GM19372 (cell line): ENCODE results near the gene PTGES.

Source experiments
- ATAC-seq: cut with Tn5 transposase; IDR thresholded peaks from one replicate; pipeline ENCODE4 v1.9.1; 2021; ENCODE audit warnings: mild to moderate bottlenecking, low read depth, moderate library complexity; ENCODE audit not compliant: unreplicated experiment

PTGES gene

GRCh38 chr9:129720865-129721545, 31.8 kb downstream of the PTGES start:
- ATAC-seq = no peak

DNA sequence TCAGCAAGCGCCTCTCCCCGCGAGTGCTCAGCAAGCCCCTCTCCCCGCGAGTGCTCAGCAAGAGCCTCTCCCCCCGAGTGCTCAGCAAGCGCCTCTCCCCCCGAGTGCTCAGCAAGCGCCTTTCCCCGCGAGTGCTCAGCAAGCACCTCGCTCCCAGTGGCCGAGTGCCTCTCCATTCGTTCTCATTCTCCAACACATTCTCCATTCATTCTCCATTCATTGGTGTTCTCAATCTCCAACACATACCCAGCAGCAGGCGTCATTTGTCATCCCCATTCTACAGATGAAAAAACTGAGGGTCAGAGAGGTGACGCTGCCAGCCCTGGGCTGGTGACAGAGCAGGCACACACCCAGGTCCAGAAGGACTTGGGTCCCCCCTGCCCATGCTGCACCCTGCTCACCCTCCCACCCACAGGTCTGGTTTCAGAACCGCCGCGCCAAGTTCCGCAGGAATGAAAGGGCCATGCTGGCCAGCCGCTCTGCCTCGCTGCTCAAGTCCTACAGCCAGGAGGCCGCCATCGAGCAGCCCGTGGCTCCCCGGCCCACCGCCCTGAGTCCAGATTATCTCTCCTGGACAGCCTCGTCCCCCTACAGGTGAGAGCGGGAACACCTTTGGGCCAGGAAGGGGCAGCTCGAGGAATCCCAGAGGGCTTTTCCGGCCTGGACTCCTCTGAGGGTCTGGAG, 32.5 kb downstream of the PTGES start:
- no peak for ATAC-seq

GRCh38 chr9:129719135-129719534, 33.7 kb downstream of the PTGES start:
- ATAC-seq = no peak

- ATAC-seq = no peak
These were observed 34.2 kb downstream of the PTGES start for GRCh38 chr9:129718647-129719046.

DNA sequence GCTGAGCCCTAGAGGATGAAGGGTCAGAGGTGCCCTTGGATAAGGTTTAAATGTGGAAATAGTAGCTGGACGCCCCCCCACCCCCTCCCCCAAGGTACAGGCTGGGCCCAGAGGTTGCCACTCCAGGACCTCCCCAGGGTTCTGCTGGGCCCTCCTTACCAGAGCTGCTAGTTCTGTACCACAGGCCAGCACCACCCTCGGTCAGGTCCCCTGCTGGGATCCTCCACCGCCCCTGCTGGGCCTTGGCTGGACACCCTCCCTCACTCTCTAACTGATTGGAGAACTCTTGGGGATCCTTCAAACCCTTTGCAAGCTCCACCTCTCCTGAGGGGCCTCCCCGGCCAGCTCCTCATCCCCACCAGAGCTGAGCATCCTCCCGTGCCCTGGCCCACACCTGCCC, 34.9 kb downstream of the PTGES start:
- ATAC-seq = no peak

- ATAC-seq = no peak
These were observed 36.8 kb downstream of the PTGES start for GRCh38 chr9:129716091-129716490.

GRCh38 chr9:129714511-129715061, 38.3 kb downstream of the PTGES start:
- no peak for ATAC-seq

GRCh38 chr9:129713402-129713679, 39.5 kb downstream of the PTGES start:
- no peak for ATAC-seq

DNA sequence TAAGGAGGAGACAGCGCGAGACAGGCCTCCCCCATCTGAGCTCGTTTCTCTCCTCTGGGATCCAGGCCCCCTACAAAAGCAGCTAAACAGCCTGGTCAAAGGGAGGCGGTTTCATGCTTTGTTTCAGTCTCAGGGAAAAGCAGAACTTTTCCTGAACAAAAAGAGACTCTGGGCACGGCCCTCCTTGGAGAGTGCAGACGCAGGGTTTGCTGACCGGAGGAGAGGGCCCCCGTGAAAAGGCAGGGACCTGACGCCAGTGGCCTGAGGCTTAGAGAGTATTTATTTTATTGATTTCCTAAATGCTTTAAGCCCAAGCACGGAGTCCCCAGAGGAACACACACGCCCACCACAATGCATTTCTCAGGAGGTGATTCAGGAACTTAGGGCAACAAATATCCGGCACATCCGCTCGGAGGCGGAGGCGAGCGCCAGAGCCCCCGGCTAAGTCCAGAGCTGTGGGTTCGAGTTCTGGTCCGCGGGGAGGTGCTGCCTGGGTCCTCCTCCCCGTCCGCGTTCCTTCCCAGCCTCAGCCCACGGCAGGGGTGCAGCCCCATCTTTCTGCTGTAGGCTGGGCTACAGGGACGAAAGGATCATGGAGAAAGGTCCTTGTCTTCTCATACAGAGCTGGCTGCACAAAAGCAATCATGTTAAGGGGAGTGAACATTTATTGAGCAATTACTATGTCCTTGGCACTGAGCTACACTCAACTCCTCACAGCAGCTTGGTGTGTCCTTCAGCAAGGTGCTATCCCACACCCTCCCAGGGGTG, 40.0 kb downstream of the PTGES start:
- no peak for ATAC-seq

GRCh38 chr9:129710169-129710453, 42.7 kb downstream of the PTGES start:
- no peak for ATAC-seq

DNA sequence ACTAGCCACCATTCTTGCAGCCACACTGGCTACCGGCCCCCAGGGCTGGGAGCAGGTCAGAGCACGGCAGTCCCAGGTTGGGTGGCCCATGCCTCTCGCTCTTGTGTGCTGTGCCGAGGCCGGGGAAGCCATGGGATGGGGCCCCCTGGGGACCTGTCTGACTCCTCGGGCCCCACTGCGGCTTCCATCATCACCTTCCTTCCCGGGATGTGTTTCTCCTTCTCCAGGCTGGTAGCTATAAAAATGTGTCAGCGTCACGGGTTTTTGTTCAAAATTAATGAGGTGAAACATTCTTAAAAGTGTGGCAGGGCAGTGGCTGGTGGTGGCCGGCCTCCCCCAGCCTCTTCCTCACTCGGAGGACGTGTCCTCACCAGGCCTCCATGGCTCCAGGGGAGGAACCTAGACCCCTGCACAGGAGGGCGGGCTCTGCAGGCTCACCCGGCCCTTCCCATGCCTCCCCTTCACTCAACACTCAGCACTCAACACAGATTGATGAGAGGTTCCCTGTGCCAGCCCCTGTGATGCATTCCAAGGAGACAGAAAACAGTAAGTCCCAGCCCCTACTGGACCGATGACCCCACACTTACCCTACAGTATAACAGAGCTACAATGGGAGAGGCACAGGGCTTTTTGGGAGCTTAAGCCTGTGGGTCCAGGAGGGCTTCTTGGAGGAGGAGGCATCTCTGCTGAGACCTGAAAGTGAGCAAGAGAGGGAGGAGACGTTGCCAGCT, 43.2 kb downstream of the PTGES start:
- no peak for ATAC-seq

GRCh38 chr9:129708793-129709192, 44.0 kb downstream of the PTGES start:
- ATAC-seq = no peak

GRCh38 chr9:129704807-129705206, 48.0 kb downstream of the PTGES start:
- no peak for ATAC-seq

GRCh38 chr9:129703667-129704355, 49.0 kb downstream of the PTGES start:
- no peak for ATAC-seq

- ATAC-seq = no peak
These were observed 50.0 kb downstream of the PTGES start for GRCh38 chr9:129702589-129703520.

- no peak for ATAC-seq
These were observed 51.3 kb downstream of the PTGES start for GRCh38 chr9:129701549-129701948.

GRCh38 chr9:129701054-129701453, 51.8 kb downstream of the PTGES start:
- no peak for ATAC-seq

DNA sequence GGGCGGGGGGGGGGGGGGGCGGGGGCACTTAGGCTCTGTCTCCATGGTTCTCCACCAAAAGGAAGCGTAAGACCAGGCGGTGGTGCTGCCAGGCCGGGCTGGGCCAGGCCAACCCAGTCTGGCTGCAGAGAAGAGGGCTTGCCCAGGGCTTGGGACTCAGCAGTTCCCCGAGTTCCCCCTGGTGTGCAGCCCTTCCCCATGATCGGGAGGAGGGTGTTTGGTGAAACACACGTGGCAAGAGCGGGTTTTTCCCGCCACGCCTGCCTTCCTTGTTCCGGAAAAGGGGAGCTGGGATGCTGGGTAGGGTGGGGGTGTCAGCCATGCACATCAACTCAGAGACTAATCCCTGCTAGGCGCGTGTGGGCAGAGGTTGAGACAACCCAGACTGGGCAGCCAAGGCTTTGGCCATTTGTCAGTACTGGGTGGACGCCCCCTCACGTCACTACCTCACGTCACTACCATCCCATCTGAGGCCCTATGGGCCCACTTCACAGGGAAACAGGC, 54.5 kb downstream of the PTGES start:
- ATAC-seq = no peak

- ATAC-seq = no peak
These were observed 55.1 kb downstream of the PTGES start for GRCh38 chr9:129697656-129698253.
